ENCODE measurements around the gene TENT4A. TPM values are rescaled to one million over a fixed set of nuclear protein-coding genes. Genes with fewer than 3 reads are reported as not detected.

TENT4A gene
- total RNA-seq, 2 donors from 2014 or later: 12.9 to 40.4 TPM

DNA sequence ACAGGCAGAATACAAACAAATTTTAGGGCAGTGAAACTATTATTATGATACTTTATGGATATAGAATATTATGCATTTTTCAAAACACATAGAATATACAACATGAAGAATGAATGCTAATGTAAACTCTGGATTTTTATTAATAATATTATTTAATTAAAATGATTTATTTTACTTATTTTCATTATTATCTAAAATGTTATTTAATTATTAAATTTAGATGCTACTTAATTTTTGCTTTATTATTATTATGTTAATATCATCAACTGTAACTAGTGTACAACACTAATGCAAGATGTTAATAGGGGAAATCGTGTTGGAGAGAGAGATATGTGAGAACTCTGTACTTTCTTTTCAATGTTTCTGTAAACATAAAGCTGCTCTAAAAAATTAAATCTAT, 39.3 kb upstream of the TENT4A start:
- H3K27me3 ChIP-seq (replicated peaks; ENCODE audit: insufficient read depth): no peaks in the 10 kb centered on the region
- H3K9me3 ChIP-seq: no peaks in the 10 kb centered on the region
- no peaks in the 10 kb centered on the region for H3K36me3 ChIP-seq
- WGBS: 95% methylated on average over 1 of the region's 1 CpG
- DNase-seq (ENCODE audit: low spot score): no peak
- H3K4me1 ChIP-seq (replicated peaks): no peaks in the 10 kb centered on the region
- intact Hi-C loops (cut with DNase I): no loop called here
- TF ChIP-seq, protein P1, sequence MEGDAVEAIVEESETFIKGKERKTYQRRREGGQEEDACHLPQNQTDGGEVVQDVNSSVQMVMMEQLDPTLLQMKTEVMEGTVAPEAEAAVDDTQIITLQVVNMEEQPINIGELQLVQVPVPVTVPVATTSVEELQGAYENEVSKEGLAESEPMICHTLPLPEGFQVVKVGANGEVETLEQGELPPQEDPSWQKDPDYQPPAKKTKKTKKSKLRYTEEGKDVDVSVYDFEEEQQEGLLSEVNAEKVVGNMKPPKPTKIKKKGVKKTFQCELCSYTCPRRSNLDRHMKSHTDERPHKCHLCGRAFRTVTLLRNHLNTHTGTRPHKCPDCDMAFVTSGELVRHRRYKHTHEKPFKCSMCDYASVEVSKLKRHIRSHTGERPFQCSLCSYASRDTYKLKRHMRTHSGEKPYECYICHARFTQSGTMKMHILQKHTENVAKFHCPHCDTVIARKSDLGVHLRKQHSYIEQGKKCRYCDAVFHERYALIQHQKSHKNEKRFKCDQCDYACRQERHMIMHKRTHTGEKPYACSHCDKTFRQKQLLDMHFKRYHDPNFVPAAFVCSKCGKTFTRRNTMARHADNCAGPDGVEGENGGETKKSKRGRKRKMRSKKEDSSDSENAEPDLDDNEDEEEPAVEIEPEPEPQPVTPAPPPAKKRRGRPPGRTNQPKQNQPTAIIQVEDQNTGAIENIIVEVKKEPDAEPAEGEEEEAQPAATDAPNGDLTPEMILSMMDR (IDR thresholded peaks at IDR 0.05): no peak
- TF ChIP-seq POLR2A (IDR thresholded peaks at IDR 0.05): no peak
- no peak for TF ChIP-seq POLR2AphosphoS5 (IDR thresholded peaks at IDR 0.05)
- no peak overlapping the region for H3K4me3 ChIP-seq
- no peak overlapping the region for H3K27ac ChIP-seq

DNA sequence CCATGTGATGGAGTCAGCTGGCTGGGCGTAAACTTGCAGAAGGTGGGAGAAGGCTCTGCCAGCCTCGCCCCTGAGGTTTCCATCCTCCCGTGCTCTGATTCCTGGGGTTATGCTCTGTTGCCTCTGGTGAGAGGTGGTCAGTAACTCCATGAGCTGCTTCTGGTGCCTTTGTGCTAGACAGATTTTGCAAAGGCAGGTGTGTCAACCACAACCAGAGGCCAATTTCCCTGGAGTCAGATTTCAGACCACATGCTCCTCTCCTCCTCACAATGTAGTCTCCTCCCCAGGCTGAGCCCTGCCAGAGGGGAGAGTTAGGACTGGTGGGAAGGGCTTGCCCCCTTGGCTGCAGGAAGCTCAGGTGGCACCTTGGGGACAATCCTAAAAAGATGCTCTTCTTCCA, 38.8 kb upstream of the TENT4A start:
- no peak overlapping the region for H3K4me3 ChIP-seq
- 96% methylated on average over 3 of the region's 3 CpGs for WGBS
- no peak overlapping the region for H3K27ac ChIP-seq
- intact Hi-C loops (cut with DNase I): no loop called here
- DNase-seq (ENCODE audit: low spot score): no peak
- no peaks in the 10 kb centered on the region for H3K27me3 ChIP-seq (replicated peaks; ENCODE audit: insufficient read depth)
- no peaks in the 10 kb centered on the region for H3K36me3 ChIP-seq
- no peaks in the 10 kb centered on the region for H3K9me3 ChIP-seq
- H3K4me1 ChIP-seq (replicated peaks): no peaks in the 10 kb centered on the region
- TF ChIP-seq, protein P1 (IDR thresholded peaks at IDR 0.05): no peak
- TF ChIP-seq POLR2A (IDR thresholded peaks at IDR 0.05) (no peak), POLR2AphosphoS5 (IDR thresholded peaks at IDR 0.05) (no peak)

DNA sequence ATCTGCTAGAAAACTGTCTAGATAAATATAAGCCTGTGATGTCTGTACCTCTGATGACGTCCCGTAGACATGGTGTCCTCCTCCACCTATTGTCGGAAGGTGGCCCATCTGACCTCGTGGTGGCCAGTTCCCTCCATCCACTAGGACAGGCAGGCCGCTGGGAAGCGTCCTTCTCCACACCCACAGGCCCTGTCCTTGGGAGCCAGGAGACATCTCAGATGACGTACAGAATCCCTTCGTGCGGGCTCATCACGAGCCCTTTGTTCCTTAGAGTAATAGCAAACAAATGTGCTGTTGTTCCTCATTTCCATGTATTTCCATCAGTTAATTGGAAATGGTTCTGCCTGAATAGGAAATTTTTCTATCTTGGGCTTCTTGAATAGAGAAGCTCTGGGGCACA, 38.3 kb upstream of the TENT4A start:
- intact Hi-C loops (cut with DNase I): no loop called here
- WGBS: 94% methylated on average over 10 of the region's 10 CpGs
- Histone ChIP-seq H3K27ac (no peak overlapping the region), H3K36me3 (no peaks in the 10 kb centered on the region), H3K27me3 (replicated peaks; ENCODE audit: insufficient read depth) (no peaks in the 10 kb centered on the region), H3K4me1 (replicated peaks) (no peaks in the 10 kb centered on the region), H3K9me3 (no peaks in the 10 kb centered on the region), H3K4me3 (no peak overlapping the region)
- no peak for DNase-seq (ENCODE audit: low spot score)
- no peak for TF ChIP-seq POLR2AphosphoS5 (IDR thresholded peaks at IDR 0.05)
- TF ChIP-seq, protein P1 (IDR thresholded peaks at IDR 0.05): no peak

DNA sequence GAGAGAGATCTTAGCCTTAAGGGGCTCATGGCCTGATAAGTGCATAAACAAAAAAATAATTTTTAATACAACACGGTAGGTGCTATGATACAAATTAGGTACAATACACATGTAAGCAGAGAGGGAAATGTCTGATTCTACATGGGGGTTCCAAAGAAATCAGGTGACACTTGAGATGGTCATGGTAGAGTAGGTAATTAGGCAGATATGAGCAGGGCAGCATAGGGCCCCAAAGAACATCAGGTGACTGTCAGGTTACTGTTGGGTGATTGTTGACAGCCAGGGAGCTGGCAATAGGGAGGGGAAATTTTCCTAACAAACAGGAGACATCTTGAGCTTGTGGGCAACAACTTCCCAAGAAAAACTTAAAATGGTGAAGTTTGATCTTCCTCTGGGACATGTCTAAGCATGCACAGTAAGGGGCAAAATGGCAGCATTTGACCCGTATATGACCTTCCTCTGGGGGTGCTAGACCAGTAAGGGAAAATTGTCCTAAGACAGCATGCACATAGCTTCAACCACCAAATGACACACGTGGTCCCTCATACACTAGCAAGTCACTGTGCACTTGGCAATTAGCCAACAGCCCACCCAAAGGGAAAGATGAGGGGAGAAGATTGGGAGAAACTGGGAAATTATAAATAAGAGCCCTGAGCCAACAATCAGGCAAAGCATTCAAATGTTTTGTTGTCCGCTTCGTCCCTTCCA, 37.3 kb upstream of the TENT4A start:
- Histone ChIP-seq H3K27ac (no peak overlapping the region), H3K4me3 (no peak overlapping the region), H3K27me3 (replicated peaks; ENCODE audit: insufficient read depth) (no peaks in the 10 kb centered on the region), H3K36me3 (no peaks in the 10 kb centered on the region), H3K4me1 (replicated peaks) (no peaks in the 10 kb centered on the region), H3K9me3 (no peaks in the 10 kb centered on the region)
- intact Hi-C loops (cut with DNase I): no loop called here
- WGBS: 86% methylated on average over 5 of the region's 5 CpGs
- DNase-seq (ENCODE audit: low spot score): no peak
- no peak for TF ChIP-seq POLR2A (IDR thresholded peaks at IDR 0.05)
- TF ChIP-seq, protein P1 (IDR thresholded peaks at IDR 0.05): no peak
- TF ChIP-seq POLR2AphosphoS5 (IDR thresholded peaks at IDR 0.05): no peak

DNA sequence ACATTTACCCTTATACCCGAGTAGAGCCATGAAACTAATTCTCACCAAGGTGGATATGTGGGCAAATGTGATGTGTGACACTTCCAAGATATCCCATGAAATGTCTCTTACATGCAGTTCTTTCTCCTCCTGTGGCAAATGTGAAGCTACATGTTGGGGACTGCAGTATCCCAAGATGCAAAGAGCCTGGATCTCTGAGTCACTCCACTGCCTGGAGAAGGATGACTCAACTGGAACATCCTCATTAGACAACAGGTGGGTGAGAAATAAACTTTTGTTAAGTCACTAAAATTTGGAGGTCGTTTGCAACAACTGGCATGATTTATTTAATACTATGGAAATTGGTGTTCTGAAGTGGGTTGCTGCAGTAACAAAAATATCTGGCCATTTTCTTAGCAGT, 36.5 kb upstream of the TENT4A start:
- Histone ChIP-seq H3K36me3 (no peaks in the 10 kb centered on the region), H3K27ac (no peak overlapping the region), H3K4me1 (replicated peaks) (no peaks in the 10 kb centered on the region), H3K9me3 (no peaks in the 10 kb centered on the region), H3K27me3 (replicated peaks; ENCODE audit: insufficient read depth) (no peaks in the 10 kb centered on the region), H3K4me3 (no peak overlapping the region)
- 80% methylated on average over 2 of the region's 2 CpGs for WGBS
- no peak for TF ChIP-seq POLR2AphosphoS5 (IDR thresholded peaks at IDR 0.05)
- no peak for TF ChIP-seq POLR2A (IDR thresholded peaks at IDR 0.05)
- TF ChIP-seq, protein P1 (IDR thresholded peaks at IDR 0.05): no peak
- intact Hi-C loops (cut with DNase I): no loop called here
- no peak for DNase-seq (ENCODE audit: low spot score)
